Measurements from ENCODE around the gene WIZ. TPM values are rescaled to one million over a fixed set of nuclear protein-coding genes. Genes with fewer than 3 reads are reported as not detected.

The WIZ gene
- total and polyA plus RNA-seq, 2 donors (not counting 1 experiment from before 2014, with no cell fraction given): 15.0 to 24.8 TPM

GRCh38 chr19:15401397-15401710 is 48.4 kb downstream of the WIZ start:
- no peak overlapping the region for H2AFZ ChIP-seq (ENCODE audit: insufficient read depth, low read depth, low read length, poor library complexity, severe bottlenecking)
- TF ChIP-seq EZH2 (IDR thresholded peaks at IDR 0.05; ENCODE audit: borderline replicate concordance, insufficient read depth, low read depth, low read length, poor library complexity, severe bottlenecking) (no peak), CTCF (IDR thresholded peaks at IDR 0.05) (no peak)
- no peak for DNase-seq
- ChIA-PET POLR2A (no interaction called here), CTCF (interaction anchor here (0.9 kb wide), 1 partner anchor 8 kb away, joined by 3 read pairs; no protein-coding TSS in a partner anchor)
- peaks cover 74% of the 10 kb centered on the region for H3K79me2 ChIP-seq (ENCODE audit: control insufficient read depth, insufficient read depth, low read length)
- Mint-ChIP-seq H3K4me1 (peaks cover 25% of the 10 kb centered on the region), H3K9me3 (ENCODE audit: insufficient read depth) (no peaks in the 10 kb centered on the region), H3K27me3 (no peaks in the 10 kb centered on the region), H3K27ac (no peak overlapping the region), H3K4me3 (no peak overlapping the region)
- H3K4me3 ChIP-seq (ENCODE audit: control extremely low read depth in 1 of 5, extremely low read depth in 1 of 5, insufficient read depth in 1 of 5, low read depth in 2 of 5, low read length in 4 of 5): no peak overlapping the region
- H3K9me3 ChIP-seq (ENCODE audit: control extremely low read depth in 1 of 3, control insufficient read depth in 2 of 3, insufficient read depth in 1 of 3, low read length in 2 of 3): no peaks in the 10 kb centered on the region
- no peaks in the 10 kb centered on the region for H3K27me3 ChIP-seq (replicated peaks in 1 of 4; ENCODE audit: control extremely low read depth in 1 of 4, control insufficient read depth in 3 of 4, insufficient read depth in 4 of 4, low read length in 3 of 4)
- WGBS (ENCODE audit: insufficient coverage): 95% methylated on average over 17 of the region's 17 CpGs
- peaks cover 10 to 13% of the 10 kb centered on the region in 2 donors for H3K4me1 ChIP-seq (ENCODE audit: control insufficient read depth in 2 of 2, insufficient read depth in 2 of 2, low read length in 2 of 2)
- peaks cover 4 to 82% of the 10 kb centered on the region in 2 experiments for H3K36me3 ChIP-seq (replicated peaks in 1 of 2; ENCODE audit: control extremely low read depth in 1 of 2, control insufficient read depth in 1 of 2, extremely low read depth in 1 of 2, insufficient read depth in 2 of 2, low read length in 1 of 2)
- H3K27ac ChIP-seq (ENCODE audit: low read length in 2 of 2): no peak overlapping the region
- peaks cover 80% of the 10 kb centered on the region for H4K20me1 ChIP-seq (ENCODE audit: control insufficient read depth, insufficient read depth, low read length, poor library complexity, severe bottlenecking)
- ATAC-seq (ENCODE audit: low read depth): no peak
- no peak overlapping the region for H3K9ac ChIP-seq (ENCODE audit: low read length)
- no peak overlapping the region for H3K4me2 ChIP-seq (replicated peaks; ENCODE audit: low read depth, low read length, poor library complexity, severe bottlenecking)
- intact Hi-C loops (cut with micrococcal nuclease): no loop called here

GRCh38 chr19:15400521-15401396 is 49.0 kb downstream of the WIZ start:
- H3K27ac ChIP-seq (ENCODE audit: low read length in 2 of 2): no peak overlapping the region
- 96% methylated on average over 24 of the region's 29 CpGs for WGBS (ENCODE audit: insufficient coverage)
- POLR2A ChIA-PET: no interaction called here
- Mint-ChIP-seq H3K9me3 (ENCODE audit: insufficient read depth) (no peaks in the 10 kb centered on the region), H3K27ac (no peak overlapping the region), H3K4me1 (peaks cover 23% of the 10 kb centered on the region), H3K4me3 (no peak overlapping the region), H3K27me3 (no peaks in the 10 kb centered on the region)
- TF ChIP-seq CTCF (IDR thresholded peaks at IDR 0.05) (no peak), EZH2 (IDR thresholded peaks at IDR 0.05; ENCODE audit: borderline replicate concordance, insufficient read depth, low read depth, low read length, poor library complexity, severe bottlenecking) (no peak)
- no peak overlapping the region for H2AFZ ChIP-seq (ENCODE audit: insufficient read depth, low read depth, low read length, poor library complexity, severe bottlenecking)
- H3K4me1 ChIP-seq (ENCODE audit: control insufficient read depth in 2 of 2, insufficient read depth in 2 of 2, low read length in 2 of 2): peaks cover 10 to 13% of the 10 kb centered on the region in 2 donors
- H3K79me2 ChIP-seq (ENCODE audit: control insufficient read depth, insufficient read depth, low read length): peaks cover 70% of the 10 kb centered on the region
- ATAC-seq (ENCODE audit: low read depth) (no peak), DNase-seq (no peak)
- CTCF ChIA-PET: interaction anchor here (0.9 kb wide), 1 partner anchor 9 kb away, joined by 3 read pairs; no protein-coding TSS in a partner anchor
- H3K36me3 ChIP-seq (replicated peaks in 1 of 2; ENCODE audit: control extremely low read depth in 1 of 2, control insufficient read depth in 1 of 2, extremely low read depth in 1 of 2, insufficient read depth in 2 of 2, low read length in 1 of 2): peaks cover 4 to 82% of the 10 kb centered on the region in 2 experiments
- no peaks in the 10 kb centered on the region for H3K9me3 ChIP-seq (ENCODE audit: control extremely low read depth in 1 of 3, control insufficient read depth in 2 of 3, insufficient read depth in 1 of 3, low read length in 2 of 3)
- H3K4me2 ChIP-seq (replicated peaks; ENCODE audit: low read depth, low read length, poor library complexity, severe bottlenecking): no peak overlapping the region
- no peaks in the 10 kb centered on the region for H3K27me3 ChIP-seq (replicated peaks in 1 of 4; ENCODE audit: control extremely low read depth in 1 of 4, control insufficient read depth in 3 of 4, insufficient read depth in 4 of 4, low read length in 3 of 4)
- intact Hi-C loops (cut with micrococcal nuclease): no loop called here
- no peak overlapping the region for H3K4me3 ChIP-seq (ENCODE audit: control extremely low read depth in 1 of 5, extremely low read depth in 1 of 5, insufficient read depth in 1 of 5, low read depth in 2 of 5, low read length in 4 of 5)
- H3K9ac ChIP-seq (ENCODE audit: low read length): no peak overlapping the region
- H4K20me1 ChIP-seq (ENCODE audit: control insufficient read depth, insufficient read depth, low read length, poor library complexity, severe bottlenecking): peaks cover 76% of the 10 kb centered on the region

Measured in B cell (primary cell).